T-helper 22 cell (primary cell): Measurements from ENCODE around the gene TIMM13.

Experiments
- DNase-seq: peaks from one replicate; pipeline ENCODE4 v3.0.0-alpha.2; 2020; ENCODE audit warnings: low read depth

Gene TIMM13

GRCh38 chr19:2381148-2381820 lies 46.1 kb downstream of the TIMM13 start:
- no peak for DNase-seq

DNA sequence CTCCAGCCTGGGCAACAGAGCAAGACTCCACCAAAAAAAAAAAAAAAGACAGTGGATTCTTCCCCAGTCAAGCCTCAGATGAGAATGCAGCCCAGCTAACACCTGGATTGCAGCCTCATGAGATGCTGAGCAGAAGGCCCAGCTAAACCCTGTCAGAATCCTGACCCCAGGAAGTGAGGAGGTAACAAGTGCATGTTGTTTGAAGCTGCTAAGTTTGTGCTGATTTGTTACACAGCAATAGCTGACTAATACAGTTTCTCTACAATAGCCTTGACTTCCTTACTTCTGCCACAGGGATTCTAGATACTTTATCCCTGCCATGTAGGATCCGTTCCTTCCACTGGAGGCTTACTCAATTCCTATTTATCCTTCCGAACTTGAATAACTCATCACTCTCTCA lies 46.8 kb downstream of the TIMM13 start:
- DNase-seq, result no peak

GRCh38 chr19:2376784-2377519 lies 50.4 kb downstream of the TIMM13 start:
- no peak for DNase-seq
